SU-DHL-6 (cell line): Measurements from ENCODE around the gene EIF2B2.
"Not testable (repeated sequence)": the region's sequence is repeated elsewhere in the genome, so short reads cannot be mapped to it uniquely, and the experiment has no call there.

Experiments used
- H2AFZ ChIP-seq: fragments of 200-600 bp; sonication (generic); 2 replicates; pipeline ENCODE4 v1.6.1; 2014; ENCODE audit warnings: low read depth, mild to moderate bottlenecking, moderate library complexity, mixed read lengths, antibody characterized with exemption, low read length; ENCODE audit not compliant: severe bottlenecking
- H3F3A ChIP-seq: fragments of 200-600 bp; shearing (Covaris generic); 2 replicates; pipeline ENCODE4 v1.6.0; 2016; ENCODE audit warnings: antibody characterized with exemption, mild to moderate bottlenecking; ENCODE audit not compliant: insufficient read depth
- H3K27ac ChIP-seq: fragments of 200-600 bp; sonication (generic); 2 replicates; pipeline ENCODE4 v1.5.1; 2016; ENCODE audit warnings: low read depth, mild to moderate bottlenecking, low read length, moderate library complexity, mixed read lengths
- H3K27me3 ChIP-seq: fragments of 200-600 bp; sonication (generic), shearing (Covaris generic); 2 replicates; pipeline ENCODE4 v1.6.0; 2014; ENCODE audit warnings: mild to moderate bottlenecking, low read length
- H3K36me3 ChIP-seq: fragments of 200-600 bp; sonication (generic); 2 replicates; pipeline ENCODE4 v1.6.1; 2014; ENCODE audit warnings: mild to moderate bottlenecking, low read length, mixed read lengths
- H3K4me2 ChIP-seq: fragments of 300-600, 200-600 bp; shearing (Covaris generic), sonication (generic); 2 replicates; pipeline ENCODE4 v1.6.0; 2014; ENCODE audit warnings: low read length, low read depth, mild to moderate bottlenecking; ENCODE audit not compliant: poor library complexity, severe bottlenecking
- H3K4me3 ChIP-seq: fragments of 200-600 bp; sonication (generic); 2 replicates; pipeline ENCODE4 v1.5.1; 2014; ENCODE audit warnings: antibody characterized with exemption, low read length, mild to moderate bottlenecking, mixed read lengths; ENCODE audit not compliant: insufficient read depth, poor library complexity, severe bottlenecking
- H3K79me2 ChIP-seq: fragments of 200-600 bp; sonication (generic); 2 replicates; pipeline ENCODE4 v1.6.1; 2014; ENCODE audit warnings: mild to moderate bottlenecking, low read length, moderate library complexity; ENCODE audit not compliant: insufficient read depth
- H3K9ac ChIP-seq: fragments of 200-600 bp; sonication (generic); 2 replicates; pipeline ENCODE4 v1.7.0; 2014; ENCODE audit warnings: mild to moderate bottlenecking, low read length
- H3K9me2 ChIP-seq: fragments of 200-600 bp; sonication (generic); replicated peaks from 2 replicates; pipeline ENCODE4 v1.6.1; 2014; ENCODE audit warnings: low read length; ENCODE audit not compliant: insufficient read depth
- H3K9me3 ChIP-seq: fragments of 200-600 bp; sonication (generic); 2 replicates; pipeline ENCODE4 v1.6.1; 2014; ENCODE audit warnings: low read length, mixed read lengths; ENCODE audit not compliant: insufficient read depth
- H4K20me1 ChIP-seq: fragments of 200-600 bp; sonication (generic); 2 replicates; pipeline ENCODE4 v1.6.1; 2014; ENCODE audit warnings: low read depth, mild to moderate bottlenecking, antibody characterized with exemption, low read length, moderate library complexity, mixed read lengths
- CTCF ChIP-seq: fragments of 200-600 bp; sonication (generic); IDR thresholded peaks from one replicate; pipeline ENCODE4 v1.5.1; 2017; ENCODE audit warnings: antibody characterized with exemption, mild to moderate bottlenecking, low read length, moderate library complexity; ENCODE audit not compliant: insufficient read depth, poor library complexity, severe bottlenecking
- EZH2phosphoT487 ChIP-seq: fragments of 200-600 bp; sonication (generic), shearing (Covaris generic); conservative IDR thresholded peaks from 2 replicates; pipeline ENCODE4 v1.6.1; 2018; ENCODE audit warnings: mild to moderate bottlenecking, antibody characterized with exemption, low read length, moderate library complexity, mixed read lengths

Gene EIF2B2

GRCh38 chr14:74995781-74996180, 6.9 kb upstream of the EIF2B2 start:
- H3K27me3 ChIP-seq, H3K9me2 ChIP-seq, H3K36me3 ChIP-seq, H3K79me2 ChIP-seq, H3F3A ChIP-seq, H3K9ac ChIP-seq, H2AFZ ChIP-seq, H3K27ac ChIP-seq, H4K20me1 ChIP-seq, H3K9me3 ChIP-seq, H3K4me2 ChIP-seq, H3K4me3 ChIP-seq: not testable (repeated sequence)

GRCh38 chr14:75001261-75001660, 1.5 kb upstream of the EIF2B2 start:
- Histone ChIP-seq H2AFZ (peak overlapping the region; percentile 27), H3K9me2 (no peaks in the 10 kb centered on the region), H3K79me2 (peaks cover 16% of the 10 kb centered on the region)

GRCh38 chr14:75001899-75002298, 822 bp upstream of the EIF2B2 start:
- Histone ChIP-seq H3K79me2 (peaks cover 16% of the 10 kb centered on the region), H3K9me2 (no peaks in the 10 kb centered on the region), H3K27me3 (no peaks in the 10 kb centered on the region), H4K20me1 (no peaks in the 10 kb centered on the region), H2AFZ (peak overlapping the region; percentile 82), H3K4me2 (peak overlapping the region; percentile 63), H3K36me3 (peaks cover 2% of the 10 kb centered on the region; the same call in 1 of the 2 replicates), H3K9ac (peak overlapping the region; percentile 87), H3K9me3 (no peaks in the 10 kb centered on the region), H3F3A (no peaks in the 10 kb centered on the region), H3K27ac (no peak overlapping the region), H3K4me3 (peak overlapping the region; percentile 54)
- TF ChIP-seq EZH2phosphoT487 (no peak), CTCF (no peak)

More at GRCh38 chr14:75001261-75001660, 1.5 kb upstream of the EIF2B2 start:
- H3F3A ChIP-seq = no peaks in the 10 kb centered on the region
- H3K4me3 ChIP-seq = no peak overlapping the region
- 0 out of 2 replicates have a peak, but pooled peaks cover 2% of the 10 kb centered on the region for H3K36me3 ChIP-seq
- TF ChIP-seq EZH2phosphoT487 (no peak), CTCF (no peak)
- no peaks in the 10 kb centered on the region for H3K27me3 ChIP-seq
- H3K4me2 ChIP-seq = no peak overlapping the region
- no peak overlapping the region for H3K27ac ChIP-seq
- H4K20me1 ChIP-seq = no peaks in the 10 kb centered on the region
- H3K9ac ChIP-seq = no peak overlapping the region
- H3K9me3 ChIP-seq = no peaks in the 10 kb centered on the region

- no peaks in the 10 kb centered on the region for H3F3A ChIP-seq
- no peaks in the 10 kb centered on the region for H3K9me3 ChIP-seq
- H2AFZ ChIP-seq = peak overlapping the region; percentile 27
- H3K27me3 ChIP-seq = no peaks in the 10 kb centered on the region
- peaks cover 10% of the 10 kb centered on the region; the same call in 1 of the 2 replicates for H3K36me3 ChIP-seq
- H4K20me1 ChIP-seq = no peaks in the 10 kb centered on the region
- H3K4me2 ChIP-seq = peak overlapping the region; percentile 91
- H3K9me2 ChIP-seq = no peaks in the 10 kb centered on the region
- 0 out of 2 replicates have a peak overlapping the region, but pooled peaks have one; percentile 2 for H3K27ac ChIP-seq
- H3K79me2 ChIP-seq = peaks cover 16% of the 10 kb centered on the region
- H3K4me3 ChIP-seq = peak overlapping the region; percentile 82
- peak overlapping the region; percentile 87 for H3K9ac ChIP-seq
- no peak for TF ChIP-seq CTCF
- TF ChIP-seq EZH2phosphoT487 = no peak
These were observed 718 bp downstream of the EIF2B2 start for GRCh38 chr14:75003250-75004027.
